HG03378 (cell line): Measurements from ENCODE around the gene RCL1.

Source experiments
- ATAC-seq: cut with Tn5 transposase; IDR thresholded peaks from one replicate; pipeline ENCODE4 v1.9.1; 2021; ENCODE audit warnings: mild to moderate bottlenecking, moderate library complexity; ENCODE audit not compliant: unreplicated experiment

RCL1 gene

GRCh38 chr9:4839470-4839912 lies 46.7 kb downstream of the RCL1 start:
- ATAC-seq: no peak

- ATAC-seq: no peak
Observed at GRCh38 chr9:4840018-4840417, 47.3 kb downstream of the RCL1 start.

GRCh38 chr9:4842213-4842612 lies 49.5 kb downstream of the RCL1 start:
- ATAC-seq: no peak

- no peak for ATAC-seq
Observed at GRCh38 chr9:4842734-4843133, 50.0 kb downstream of the RCL1 start.

- no peak for ATAC-seq
Observed at GRCh38 chr9:4844056-4844838, 51.5 kb downstream of the RCL1 start.

GRCh38 chr9:4849369-4849768 lies 56.6 kb downstream of the RCL1 start:
- no peak for ATAC-seq

- ATAC-seq: no peak
Observed at GRCh38 chr9:4850603-4851310, 58.0 kb downstream of the RCL1 start.

GRCh38 chr9:4852419-4852818 lies 59.7 kb downstream of the RCL1 start:
- no peak for ATAC-seq

- ATAC-seq: no peak
Observed at GRCh38 chr9:4854265-4854590, 61.5 kb downstream of the RCL1 start.

- no peak for ATAC-seq
Observed at GRCh38 chr9:4855841-4856240, 63.1 kb downstream of the RCL1 start.

GRCh38 chr9:4857163-4857810 lies 64.5 kb downstream of the RCL1 start:
- ATAC-seq: no peak

GRCh38 chr9:4859035-4859434 lies 66.3 kb downstream of the RCL1 start:
- ATAC-seq: no peak

- no peak for ATAC-seq
Observed at GRCh38 chr9:4860383-4860782, 67.6 kb downstream of the RCL1 start.

- ATAC-seq: no peak
Observed at GRCh38 chr9:4861145-4861544, 68.4 kb downstream of the RCL1 start.

- no peak for ATAC-seq
Observed at GRCh38 chr9:4861736-4862451, 69.2 kb downstream of the RCL1 start.

GRCh38 chr9:4862506-4863250 lies 69.9 kb downstream of the RCL1 start:
- no peak for ATAC-seq

GRCh38 chr9:4864234-4864661 lies 71.5 kb downstream of the RCL1 start:
- ATAC-seq: no peak

- ATAC-seq: no peak
Observed at GRCh38 chr9:4864698-4865097, 72.0 kb downstream of the RCL1 start.

- ATAC-seq: no peak
Observed at GRCh38 chr9:4865681-4866080, 72.9 kb downstream of the RCL1 start.

GRCh38 chr9:4866239-4866969 lies 73.7 kb downstream of the RCL1 start:
- no peak for ATAC-seq
